ENCODE results near the gene B3GAT2. TPM values are rescaled to one million over a fixed set of nuclear protein-coding genes. Genes with fewer than 3 reads are reported as not detected.

Gene B3GAT2
- total and polyA plus RNA-seq, 2 donors (not counting 1 experiment from before 2014, with no cell fraction given) = not detected

- H3K27me3 Mint-ChIP-seq = peaks cover 3% of the 10 kb centered on the region
- H4K20me1 ChIP-seq (ENCODE audit: control insufficient read depth, insufficient read depth, low read length, poor library complexity, severe bottlenecking) = no peaks in the 10 kb centered on the region
Observed at GRCh38 chr6:70863343-70863742, 93.5 kb downstream of the B3GAT2 start.

GRCh38 chr6:70860920-70861319, 95.9 kb downstream of the B3GAT2 start:
- intact Hi-C loops (cut with micrococcal nuclease) = no loop called here
- H4K20me1 ChIP-seq (ENCODE audit: control insufficient read depth, insufficient read depth, low read length, poor library complexity, severe bottlenecking) = peaks cover 5% of the 10 kb centered on the region
- Mint-ChIP-seq H3K4me1 (peaks cover 29% of the 10 kb centered on the region), H3K27me3 (no peaks in the 10 kb centered on the region), H3K4me3 (no peak overlapping the region), H3K9me3 (ENCODE audit: insufficient read depth) (no peaks in the 10 kb centered on the region), H3K27ac (no peak overlapping the region)
- CTCF ChIA-PET = interaction anchor here (0.7 to 1.1 kb wide), 3 partner anchors 14 to 152 kb away, joined by 3 read pairs; no protein-coding TSS in a partner anchor
- H2AFZ ChIP-seq (ENCODE audit: insufficient read depth, low read depth, low read length, poor library complexity, severe bottlenecking) = no peak overlapping the region
- DNase-seq (no peak), ATAC-seq (ENCODE audit: low read depth) (no peak)
- no peak overlapping the region for H3K27ac ChIP-seq (ENCODE audit: low read length in 2 of 2)
- TF ChIP-seq EZH2 (IDR thresholded peaks at IDR 0.05; ENCODE audit: borderline replicate concordance, insufficient read depth, low read depth, low read length, poor library complexity, severe bottlenecking) (no peak), CTCF (IDR thresholded peaks at IDR 0.05) (no peak)
- no CpG with 5 or more reads among the region's 1 CpG for WGBS (ENCODE audit: insufficient coverage)
- H3K27me3 ChIP-seq (replicated peaks in 1 of 4; ENCODE audit: control extremely low read depth in 1 of 4, control insufficient read depth in 3 of 4, insufficient read depth in 4 of 4, low read length in 3 of 4) = no peaks in the 10 kb centered on the region
- no peak overlapping the region for H3K4me2 ChIP-seq (replicated peaks; ENCODE audit: low read depth, low read length, poor library complexity, severe bottlenecking)
- POLR2A ChIA-PET = no interaction called here
- no peaks in the 10 kb centered on the region for H3K79me2 ChIP-seq (ENCODE audit: control insufficient read depth, insufficient read depth, low read length)
- H3K9ac ChIP-seq (ENCODE audit: low read length) = no peak overlapping the region
- no peak overlapping the region for H3K4me3 ChIP-seq (ENCODE audit: control extremely low read depth in 1 of 5, extremely low read depth in 1 of 5, insufficient read depth in 1 of 5, low read depth in 2 of 5, low read length in 4 of 5)
- peaks cover 17 to 27% of the 10 kb centered on the region in 2 donors for H3K4me1 ChIP-seq (ENCODE audit: control insufficient read depth in 2 of 2, insufficient read depth in 2 of 2, low read length in 2 of 2)
- H3K36me3 ChIP-seq (replicated peaks in 1 of 2; ENCODE audit: control extremely low read depth in 1 of 2, control insufficient read depth in 1 of 2, extremely low read depth in 1 of 2, insufficient read depth in 2 of 2, low read length in 1 of 2) = no peaks in the 10 kb centered on the region
- H3K9me3 ChIP-seq (ENCODE audit: control extremely low read depth in 1 of 3, control insufficient read depth in 2 of 3, insufficient read depth in 1 of 3, low read length in 2 of 3) = no peaks in the 10 kb centered on the region

More at GRCh38 chr6:70863343-70863742, 93.5 kb downstream of the B3GAT2 start:
- H3K27ac Mint-ChIP-seq = no peak overlapping the region
- Histone ChIP-seq H3K9ac (ENCODE audit: low read length) (no peak overlapping the region), H3K27me3 (replicated peaks in 1 of 4; ENCODE audit: control extremely low read depth in 1 of 4, control insufficient read depth in 3 of 4, insufficient read depth in 4 of 4, low read length in 3 of 4) (no peaks in the 10 kb centered on the region), H3K79me2 (ENCODE audit: control insufficient read depth, insufficient read depth, low read length) (no peaks in the 10 kb centered on the region), H3K9me3 (ENCODE audit: control extremely low read depth in 1 of 3, control insufficient read depth in 2 of 3, insufficient read depth in 1 of 3, low read length in 2 of 3) (no peaks in the 10 kb centered on the region), H3K4me1 (ENCODE audit: control insufficient read depth in 2 of 2, insufficient read depth in 2 of 2, low read length in 2 of 2) (peaks cover 6 to 10% of the 10 kb centered on the region in 2 donors), H3K4me2 (replicated peaks; ENCODE audit: low read depth, low read length, poor library complexity, severe bottlenecking) (no peak overlapping the region), H3K36me3 (replicated peaks in 1 of 2; ENCODE audit: control extremely low read depth in 1 of 2, control insufficient read depth in 1 of 2, extremely low read depth in 1 of 2, insufficient read depth in 2 of 2, low read length in 1 of 2) (no peaks in the 10 kb centered on the region), H3K27ac (ENCODE audit: low read length in 2 of 2) (no peak overlapping the region), H3K4me3 (ENCODE audit: control extremely low read depth in 1 of 5, extremely low read depth in 1 of 5, insufficient read depth in 1 of 5, low read depth in 2 of 5, low read length in 4 of 5) (no peak overlapping the region), H2AFZ (ENCODE audit: insufficient read depth, low read depth, low read length, poor library complexity, severe bottlenecking) (no peak overlapping the region)
- ChIA-PET CTCF (interaction anchor here (1.1 kb wide), 1 partner anchor 156 kb away, joined by 4 read pairs; no protein-coding TSS in a partner anchor), POLR2A (no interaction called here)
- peaks cover 5% of the 10 kb centered on the region for H3K9me3 Mint-ChIP-seq (ENCODE audit: insufficient read depth)
- H3K4me1 Mint-ChIP-seq = peaks cover 12% of the 10 kb centered on the region
- WGBS (ENCODE audit: insufficient coverage) = no CpG with 5 or more reads among the region's 3 CpGs
- no peak for ATAC-seq (ENCODE audit: low read depth)
- intact Hi-C loops (cut with micrococcal nuclease) = no loop called here
- H3K4me3 Mint-ChIP-seq = no peak overlapping the region
- DNase-seq = no peak
- no peak for TF ChIP-seq EZH2 (IDR thresholded peaks at IDR 0.05; ENCODE audit: borderline replicate concordance, insufficient read depth, low read depth, low read length, poor library complexity, severe bottlenecking)
- TF ChIP-seq CTCF (IDR thresholded peaks at IDR 0.05) = no peak

Data from B cell (primary cell).